ENCODE data around the gene CCT8.

CCT8 gene

GRCh38 chr21:29085106-29085752, 11.8 kb upstream of the CCT8 start:
- TF ChIP-seq, protein P1, sequence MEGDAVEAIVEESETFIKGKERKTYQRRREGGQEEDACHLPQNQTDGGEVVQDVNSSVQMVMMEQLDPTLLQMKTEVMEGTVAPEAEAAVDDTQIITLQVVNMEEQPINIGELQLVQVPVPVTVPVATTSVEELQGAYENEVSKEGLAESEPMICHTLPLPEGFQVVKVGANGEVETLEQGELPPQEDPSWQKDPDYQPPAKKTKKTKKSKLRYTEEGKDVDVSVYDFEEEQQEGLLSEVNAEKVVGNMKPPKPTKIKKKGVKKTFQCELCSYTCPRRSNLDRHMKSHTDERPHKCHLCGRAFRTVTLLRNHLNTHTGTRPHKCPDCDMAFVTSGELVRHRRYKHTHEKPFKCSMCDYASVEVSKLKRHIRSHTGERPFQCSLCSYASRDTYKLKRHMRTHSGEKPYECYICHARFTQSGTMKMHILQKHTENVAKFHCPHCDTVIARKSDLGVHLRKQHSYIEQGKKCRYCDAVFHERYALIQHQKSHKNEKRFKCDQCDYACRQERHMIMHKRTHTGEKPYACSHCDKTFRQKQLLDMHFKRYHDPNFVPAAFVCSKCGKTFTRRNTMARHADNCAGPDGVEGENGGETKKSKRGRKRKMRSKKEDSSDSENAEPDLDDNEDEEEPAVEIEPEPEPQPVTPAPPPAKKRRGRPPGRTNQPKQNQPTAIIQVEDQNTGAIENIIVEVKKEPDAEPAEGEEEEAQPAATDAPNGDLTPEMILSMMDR (conservative IDR thresholded peaks at IDR 0.05) = no peak
- no peak for TF ChIP-seq ZFX (IDR thresholded peaks at IDR 0.05)
- H3K27ac ChIP-seq = no peak overlapping the region

DNA sequence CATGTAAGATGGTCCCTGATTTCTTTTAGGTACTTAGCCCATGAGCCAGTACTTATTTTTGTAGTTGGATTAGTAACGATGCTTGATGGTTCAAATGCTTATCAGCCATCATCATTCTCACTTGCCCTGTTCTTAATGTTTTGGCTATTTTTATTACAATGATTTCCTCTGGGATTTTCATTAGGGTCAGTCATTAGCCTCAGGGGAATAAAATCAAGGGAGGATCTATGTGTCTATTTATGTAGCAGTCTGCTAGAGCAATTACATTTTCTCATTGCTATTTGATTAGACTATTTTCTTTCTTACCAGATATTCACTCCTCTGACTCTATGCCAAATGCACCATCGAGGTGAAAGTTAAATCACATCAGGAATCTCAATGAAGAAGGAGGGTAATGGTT, 10.9 kb upstream of the CCT8 start:
- no peak overlapping the region for H3K27ac ChIP-seq

GRCh38 chr21:29083306-29083705, 9.9 kb upstream of the CCT8 start:
- H3K27ac ChIP-seq = no peak overlapping the region
- TF ChIP-seq ZFX (IDR thresholded peaks at IDR 0.05) = no peak
- TF ChIP-seq, protein P1 (conservative IDR thresholded peaks at IDR 0.05) = no peak

More for the DNA sequence above, 10.9 kb upstream of the CCT8 start:
- TF ChIP-seq, protein P1 (conservative IDR thresholded peaks at IDR 0.05) = no peak

- TF ChIP-seq ZFX (IDR thresholded peaks at IDR 0.05) = no peak
- TF ChIP-seq, protein P1 (conservative IDR thresholded peaks at IDR 0.05) = no peak
- H3K27ac ChIP-seq = no peak overlapping the region
These were observed 8.8 kb upstream of the CCT8 start for GRCh38 chr21:29082046-29082815.

GRCh38 chr21:29080454-29080941, 7.0 kb upstream of the CCT8 start:
- TF ChIP-seq ZFX (IDR thresholded peaks at IDR 0.05) = no peak
- TF ChIP-seq, protein P1 (conservative IDR thresholded peaks at IDR 0.05) = no peak
- no peak overlapping the region for H3K27ac ChIP-seq

GRCh38 chr21:29078869-29079767, 5.7 kb upstream of the CCT8 start:
- TF ChIP-seq ZFX (IDR thresholded peaks at IDR 0.05) = no peak
- TF ChIP-seq, protein P1 (conservative IDR thresholded peaks at IDR 0.05) = no peak

More at GRCh38 chr21:29078869-29079767, 5.7 kb upstream of the CCT8 start:
- H3K27ac ChIP-seq = no peak overlapping the region

Data from C4-2B (cell line).